ENCODE data around the gene DOCK3. TPM values are rescaled to one million over a fixed set of nuclear protein-coding genes. Genes with fewer than 3 reads are reported as not detected.

Gene DOCK3
- total RNA-seq, 1 donor from 2014 or later, result 2.7 TPM

DNA sequence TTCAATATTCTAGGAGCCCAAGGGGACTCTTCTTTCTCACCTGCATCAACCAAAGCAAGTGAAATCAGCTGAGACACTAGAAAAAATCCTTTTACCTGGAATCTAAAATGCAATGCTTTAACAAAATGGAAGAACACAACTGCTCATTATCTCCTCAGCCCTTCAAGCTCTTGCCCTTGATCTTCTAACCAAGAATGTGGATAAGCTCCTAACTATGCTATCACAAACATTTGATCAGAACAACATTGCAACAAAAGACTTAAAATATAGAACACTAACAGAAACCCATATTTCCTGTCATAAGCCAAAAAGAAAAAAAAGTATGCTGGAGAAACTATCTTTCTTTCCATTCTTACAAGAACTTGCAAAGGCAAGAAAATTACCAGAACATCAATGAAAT lies 728.9 kb downstream of the DOCK3 start:
- Histone ChIP-seq H3K36me3 (peaks cover 69% of the 10 kb centered on the region), H3K27me3 (no peaks in the 10 kb centered on the region), H3K9me3 (no peaks in the 10 kb centered on the region), H3K27ac (no peak overlapping the region), H3K4me3 (no peak overlapping the region), H3K4me1 (peaks cover 7% of the 10 kb centered on the region)
- TF ChIP-seq, protein P1, sequence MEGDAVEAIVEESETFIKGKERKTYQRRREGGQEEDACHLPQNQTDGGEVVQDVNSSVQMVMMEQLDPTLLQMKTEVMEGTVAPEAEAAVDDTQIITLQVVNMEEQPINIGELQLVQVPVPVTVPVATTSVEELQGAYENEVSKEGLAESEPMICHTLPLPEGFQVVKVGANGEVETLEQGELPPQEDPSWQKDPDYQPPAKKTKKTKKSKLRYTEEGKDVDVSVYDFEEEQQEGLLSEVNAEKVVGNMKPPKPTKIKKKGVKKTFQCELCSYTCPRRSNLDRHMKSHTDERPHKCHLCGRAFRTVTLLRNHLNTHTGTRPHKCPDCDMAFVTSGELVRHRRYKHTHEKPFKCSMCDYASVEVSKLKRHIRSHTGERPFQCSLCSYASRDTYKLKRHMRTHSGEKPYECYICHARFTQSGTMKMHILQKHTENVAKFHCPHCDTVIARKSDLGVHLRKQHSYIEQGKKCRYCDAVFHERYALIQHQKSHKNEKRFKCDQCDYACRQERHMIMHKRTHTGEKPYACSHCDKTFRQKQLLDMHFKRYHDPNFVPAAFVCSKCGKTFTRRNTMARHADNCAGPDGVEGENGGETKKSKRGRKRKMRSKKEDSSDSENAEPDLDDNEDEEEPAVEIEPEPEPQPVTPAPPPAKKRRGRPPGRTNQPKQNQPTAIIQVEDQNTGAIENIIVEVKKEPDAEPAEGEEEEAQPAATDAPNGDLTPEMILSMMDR (IDR thresholded peaks at IDR 0.05), result no peak
- intact Hi-C loops (cut with DNase I), result no loop called here
- ATAC-seq (no peak), DNase-seq (no peak)

DNA sequence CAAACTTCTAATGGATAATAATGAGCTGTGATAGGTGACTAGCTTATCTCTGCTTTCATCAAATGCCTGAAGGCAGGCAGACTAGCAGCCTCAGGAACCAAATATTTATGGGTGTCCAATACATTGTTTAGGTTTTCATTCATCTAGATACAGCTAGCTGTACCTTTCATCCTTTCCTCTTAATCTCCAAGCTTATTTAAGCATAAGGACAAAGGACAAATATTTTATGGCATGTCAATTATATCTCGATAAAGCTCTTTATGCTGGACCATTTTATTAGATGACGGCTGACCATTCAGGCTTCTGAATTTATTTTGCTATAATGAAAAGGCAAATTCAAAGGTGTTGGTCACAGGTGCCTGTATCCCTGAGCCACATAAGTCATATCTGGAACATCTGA lies 733.3 kb downstream of the DOCK3 start:
- Histone ChIP-seq H3K4me1 (no peaks in the 10 kb centered on the region), H3K27ac (no peak overlapping the region), H3K36me3 (peaks cover 74% of the 10 kb centered on the region), H3K4me3 (no peak overlapping the region), H3K27me3 (no peaks in the 10 kb centered on the region), H3K9me3 (no peaks in the 10 kb centered on the region)
- TF ChIP-seq, protein P1 (IDR thresholded peaks at IDR 0.05), result no peak
- DNase-seq (no peak), ATAC-seq (no peak)
- intact Hi-C loops (cut with DNase I), result no loop called here

DNA sequence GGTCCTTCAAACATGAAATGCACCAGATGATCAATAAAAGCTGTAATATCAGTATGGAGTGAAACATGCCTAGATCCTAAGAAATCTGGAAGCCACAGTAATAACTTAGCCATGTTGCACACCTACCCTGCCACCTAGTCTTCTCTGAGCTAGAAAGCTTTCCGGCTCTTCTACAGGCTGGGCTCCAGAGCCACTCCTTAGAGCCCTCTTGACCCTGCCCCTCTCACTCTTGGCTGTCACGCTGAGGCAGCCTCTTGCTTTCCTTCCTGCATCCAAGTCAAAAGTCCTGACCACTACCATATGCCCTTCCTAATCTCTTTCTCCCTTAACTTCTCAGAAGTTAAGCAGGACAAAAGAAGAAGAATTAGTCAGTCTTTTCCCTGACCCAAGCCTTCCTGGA lies 734.1 kb downstream of the DOCK3 start:
- ATAC-seq, result peak; percentile 90

DNA sequence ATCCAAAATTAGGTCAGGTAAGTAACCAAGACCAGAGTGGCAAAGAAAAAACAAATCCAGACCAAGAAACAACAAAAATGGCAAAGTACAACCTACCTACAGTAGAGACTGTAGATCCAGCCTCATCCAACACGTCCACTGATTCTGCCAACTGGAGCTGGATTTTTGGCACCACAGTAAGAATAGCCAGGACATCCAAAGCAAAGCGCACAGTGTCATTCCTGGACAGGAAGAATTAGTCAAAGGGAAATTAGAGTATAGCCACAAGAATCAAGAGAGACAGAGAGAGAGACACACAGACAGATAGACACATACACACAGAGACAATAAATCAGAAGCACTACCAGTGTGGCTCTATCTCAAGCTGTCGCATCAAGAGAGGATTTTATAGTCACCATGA lies 747.5 kb downstream of the DOCK3 start:
- Histone ChIP-seq H3K27me3 (no peaks in the 10 kb centered on the region), H3K9me3 (no peaks in the 10 kb centered on the region), H3K36me3 (peaks cover 88% of the 10 kb centered on the region), H3K4me3 (no peak overlapping the region), H3K27ac (no peak overlapping the region), H3K4me1 (no peaks in the 10 kb centered on the region)
- DNase-seq, result no peak
- ATAC-seq, result no peak
- TF ChIP-seq, protein P1 (IDR thresholded peaks at IDR 0.05), result no peak
- intact Hi-C loops (cut with DNase I), result no loop called here

More for the DNA sequence above, 734.1 kb downstream of the DOCK3 start:
- Histone ChIP-seq H3K4me1 (no peaks in the 10 kb centered on the region), H3K4me3 (no peak overlapping the region), H3K27ac (no peak overlapping the region), H3K36me3 (peaks cover 80% of the 10 kb centered on the region), H3K27me3 (no peaks in the 10 kb centered on the region), H3K9me3 (no peaks in the 10 kb centered on the region)
- TF ChIP-seq, protein P1 (IDR thresholded peaks at IDR 0.05), result no peak
- no peak for DNase-seq
- intact Hi-C loops (cut with DNase I), result no loop called here

DNA sequence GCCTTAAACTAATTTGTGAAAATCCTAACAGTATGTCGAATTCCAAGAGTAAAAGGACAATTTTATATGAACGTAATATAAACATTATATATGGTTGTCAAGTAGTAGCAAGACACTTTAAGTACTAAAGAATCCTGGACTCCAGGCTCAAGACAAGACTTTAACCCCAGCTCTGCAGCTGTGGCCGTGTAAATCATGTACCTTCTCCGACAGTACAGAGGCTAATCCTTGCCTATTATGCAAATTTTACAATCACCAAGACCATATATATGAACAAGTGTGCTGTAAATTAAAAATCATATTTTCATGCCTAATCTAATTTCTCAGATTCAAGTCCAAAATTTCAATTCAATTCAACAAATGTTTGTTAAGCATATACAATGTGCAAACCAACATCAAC lies 752.2 kb downstream of the DOCK3 start:
- intact Hi-C loops (cut with DNase I), result no loop called here

More for the DNA sequence above, 752.2 kb downstream of the DOCK3 start:
- Histone ChIP-seq H3K27ac (no peak overlapping the region), H3K4me3 (no peak overlapping the region), H3K27me3 (no peaks in the 10 kb centered on the region), H3K9me3 (no peaks in the 10 kb centered on the region), H3K36me3 (peaks cover 88% of the 10 kb centered on the region), H3K4me1 (no peaks in the 10 kb centered on the region)
- DNase-seq (no peak), ATAC-seq (no peak)
- TF ChIP-seq, protein P1 (IDR thresholded peaks at IDR 0.05), result no peak
